GM21381 (cell line): ENCODE data around the gene NTN1.

Source experiments
- ATAC-seq: cut with Tn5 transposase; IDR thresholded peaks from one replicate; pipeline ENCODE4 v1.9.1; 2021; ENCODE audit warnings: mild to moderate bottlenecking, moderate library complexity; ENCODE audit not compliant: unreplicated experiment

The NTN1 gene

DNA sequence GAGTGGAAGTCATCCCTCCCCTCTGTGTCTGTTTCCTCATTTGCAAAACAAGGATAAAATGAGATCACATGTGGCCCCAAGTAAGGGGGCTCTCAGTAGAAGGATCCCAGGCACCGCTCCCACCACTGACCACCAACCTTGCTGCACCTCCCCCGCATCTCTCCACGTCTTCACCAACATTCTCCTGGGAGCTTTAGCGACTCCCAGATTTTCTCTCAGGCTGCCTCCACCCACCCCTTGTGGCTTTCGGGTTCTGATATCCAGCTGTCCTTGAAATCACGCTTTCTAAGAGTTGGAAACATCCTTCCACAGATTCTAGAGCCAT lies 16.4 kb upstream of the NTN1 start:
- ATAC-seq: no peak

DNA sequence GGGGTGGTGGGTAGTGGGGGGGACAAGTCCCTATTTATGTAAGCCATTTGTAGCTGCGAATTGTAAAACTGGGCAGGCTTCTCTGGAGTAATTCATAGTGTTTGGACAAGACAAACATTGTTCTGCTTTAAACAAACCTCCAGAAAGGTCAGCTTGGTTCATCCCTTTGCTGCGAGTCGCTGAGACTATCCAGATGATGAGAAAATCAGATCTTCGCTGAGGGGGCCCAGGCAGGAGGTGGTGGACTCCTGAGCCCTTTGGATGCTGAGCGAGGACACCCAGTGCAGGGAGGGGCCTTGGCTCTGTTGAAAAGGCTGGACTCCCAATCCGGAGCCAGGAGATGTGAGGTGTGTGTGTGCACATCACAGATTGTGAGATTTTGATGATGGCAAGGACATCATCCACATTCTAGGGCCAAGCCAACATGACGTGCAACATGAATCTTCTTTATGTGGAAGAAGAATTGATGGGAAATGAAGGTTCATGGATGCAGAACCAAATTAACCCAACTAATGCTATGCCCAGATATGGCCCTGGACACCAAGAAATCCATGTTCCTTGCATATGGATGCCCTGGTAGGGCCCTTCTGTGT lies 15.0 kb upstream of the NTN1 start:
- ATAC-seq: no peak

DNA sequence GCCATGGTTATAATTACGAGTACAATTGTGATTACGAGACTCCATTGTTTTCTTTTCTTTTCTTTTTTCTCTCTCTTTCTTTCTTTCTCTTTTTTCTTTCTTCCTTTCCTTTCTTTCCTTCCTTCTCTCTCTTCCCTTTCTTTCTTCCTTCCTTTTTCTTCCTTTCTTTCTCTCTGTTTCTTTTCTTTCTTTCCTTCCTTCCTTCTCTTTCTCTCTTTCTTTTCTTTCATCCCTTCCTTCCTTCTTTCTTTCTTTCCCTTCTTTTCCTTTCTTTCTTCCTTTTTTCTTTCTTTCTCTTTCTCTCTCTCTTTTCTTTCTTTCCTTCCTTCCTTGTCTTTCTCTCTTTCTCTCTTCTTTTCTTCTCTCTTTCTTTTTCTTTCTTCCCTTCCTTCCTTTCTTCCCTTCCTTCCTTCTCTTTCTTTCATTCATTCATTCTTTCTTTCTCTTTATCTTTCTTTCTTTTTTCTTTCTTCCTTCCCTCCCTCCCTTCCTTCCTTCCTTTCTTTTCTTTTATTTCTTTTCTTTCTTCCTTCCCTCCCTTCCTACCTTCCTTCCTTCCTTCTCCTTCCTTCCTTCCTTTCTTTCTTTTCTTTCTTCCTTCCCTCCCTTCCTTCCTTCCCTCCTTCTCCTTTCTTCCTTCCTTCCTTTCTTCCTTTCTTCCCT lies 14.1 kb upstream of the NTN1 start:
- no peak for ATAC-seq

DNA sequence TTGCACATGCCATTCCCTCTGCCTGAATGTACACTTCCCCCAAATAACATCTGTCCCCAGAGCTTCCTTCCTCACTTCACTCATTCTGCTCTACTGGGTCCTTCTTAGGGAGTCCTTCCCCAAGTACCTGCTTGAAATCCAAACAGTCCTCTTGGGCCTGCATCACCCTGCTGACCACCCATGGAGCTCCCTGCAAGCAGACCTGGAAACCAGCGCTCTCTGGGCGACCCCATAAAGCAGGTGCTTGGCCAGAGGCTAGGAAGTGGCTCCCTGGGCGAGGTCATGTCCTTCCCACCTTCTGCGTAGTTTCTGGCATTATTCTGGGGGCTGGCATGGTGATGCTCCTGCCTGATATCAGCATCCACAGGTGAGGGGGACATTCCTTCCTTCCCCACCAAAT lies 12.2 kb upstream of the NTN1 start:
- no peak for ATAC-seq

DNA sequence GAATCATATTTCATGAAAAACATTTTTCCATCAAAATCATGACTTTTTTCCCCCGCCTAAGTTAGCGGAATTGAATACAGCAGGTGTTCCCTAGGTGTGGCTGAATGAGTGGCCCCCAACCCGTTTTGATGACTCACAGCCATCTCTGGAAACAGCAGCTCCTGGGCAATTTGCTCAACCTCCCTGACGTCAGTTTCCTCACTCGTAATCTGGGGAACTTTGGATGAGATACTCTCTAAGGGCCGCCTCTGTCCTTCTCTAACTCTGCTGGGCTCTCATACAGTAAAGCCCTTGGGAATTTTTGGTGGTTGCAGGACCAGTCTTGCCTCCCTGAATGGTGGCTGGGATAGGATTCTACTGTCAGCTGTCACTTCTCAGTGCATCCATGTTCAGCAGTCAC lies 11.6 kb upstream of the NTN1 start:
- no peak for ATAC-seq

DNA sequence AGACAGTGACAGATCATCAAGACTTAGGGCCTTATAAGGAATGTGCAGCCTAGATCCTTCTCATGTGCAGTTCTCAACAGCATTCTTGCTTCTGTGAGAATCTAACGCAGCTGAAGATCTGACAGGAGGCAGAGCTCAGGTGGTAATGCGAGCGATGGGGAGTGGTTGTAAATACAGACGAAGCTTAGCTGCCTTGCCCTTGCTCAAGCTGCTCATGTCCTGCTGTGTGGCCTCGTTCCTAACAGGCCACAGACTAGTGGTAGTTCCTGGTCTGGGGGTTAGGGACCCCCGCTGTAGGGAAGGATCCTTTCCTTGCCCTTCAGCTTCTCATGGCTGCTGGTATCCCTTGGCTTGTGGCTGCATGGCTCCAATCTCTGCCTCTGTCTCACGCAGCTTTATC lies 10.3 kb upstream of the NTN1 start:
- ATAC-seq: no peak

DNA sequence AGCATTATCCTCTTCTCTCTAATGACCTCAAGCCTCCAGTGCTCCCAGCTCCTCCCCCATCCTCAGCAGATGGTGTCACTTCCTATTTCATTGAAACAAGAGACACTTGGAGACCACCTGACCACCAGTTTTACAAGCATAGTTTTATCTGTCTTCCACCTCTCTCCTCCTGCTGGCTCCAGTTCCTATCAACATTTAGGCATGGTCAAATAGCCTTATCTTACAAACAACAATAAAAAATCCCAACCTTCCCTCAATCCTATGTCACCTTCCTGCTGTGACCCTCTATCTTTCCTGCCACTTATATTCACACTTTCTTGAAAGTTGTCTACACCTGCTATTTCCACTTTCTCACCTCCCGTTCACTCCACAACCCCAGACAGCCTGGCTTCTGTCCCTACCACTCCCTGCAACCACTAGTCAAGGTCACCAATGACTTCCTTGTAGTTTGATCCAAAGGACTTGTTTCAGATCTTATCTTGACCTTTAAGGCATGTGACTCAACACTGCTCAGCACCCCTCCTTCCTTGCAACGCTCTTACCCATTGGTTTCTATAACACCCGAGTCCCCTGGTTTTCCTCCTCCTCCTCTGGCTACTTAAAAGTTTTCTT lies 4.3 kb upstream of the NTN1 start:
- no peak for ATAC-seq

DNA sequence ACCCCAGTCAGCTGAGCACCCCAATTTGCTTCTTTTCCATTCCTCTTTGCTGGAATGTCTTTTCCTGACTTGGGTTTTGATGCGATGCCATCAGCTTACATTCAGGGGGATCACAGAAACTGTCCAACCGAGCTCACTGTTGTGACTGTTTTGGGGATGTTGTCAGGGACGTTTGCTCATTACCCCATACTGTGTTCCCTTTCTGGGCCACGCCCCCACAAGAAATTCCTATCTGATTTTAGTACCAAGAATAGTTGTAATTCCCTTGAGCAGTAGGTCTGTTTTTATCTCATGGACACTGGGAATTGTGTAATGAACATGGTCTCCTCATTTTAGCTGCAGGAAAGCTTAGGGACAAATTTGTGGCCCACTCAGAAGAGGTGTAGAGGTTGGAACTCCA lies 2.6 kb upstream of the NTN1 start:
- no peak for ATAC-seq

DNA sequence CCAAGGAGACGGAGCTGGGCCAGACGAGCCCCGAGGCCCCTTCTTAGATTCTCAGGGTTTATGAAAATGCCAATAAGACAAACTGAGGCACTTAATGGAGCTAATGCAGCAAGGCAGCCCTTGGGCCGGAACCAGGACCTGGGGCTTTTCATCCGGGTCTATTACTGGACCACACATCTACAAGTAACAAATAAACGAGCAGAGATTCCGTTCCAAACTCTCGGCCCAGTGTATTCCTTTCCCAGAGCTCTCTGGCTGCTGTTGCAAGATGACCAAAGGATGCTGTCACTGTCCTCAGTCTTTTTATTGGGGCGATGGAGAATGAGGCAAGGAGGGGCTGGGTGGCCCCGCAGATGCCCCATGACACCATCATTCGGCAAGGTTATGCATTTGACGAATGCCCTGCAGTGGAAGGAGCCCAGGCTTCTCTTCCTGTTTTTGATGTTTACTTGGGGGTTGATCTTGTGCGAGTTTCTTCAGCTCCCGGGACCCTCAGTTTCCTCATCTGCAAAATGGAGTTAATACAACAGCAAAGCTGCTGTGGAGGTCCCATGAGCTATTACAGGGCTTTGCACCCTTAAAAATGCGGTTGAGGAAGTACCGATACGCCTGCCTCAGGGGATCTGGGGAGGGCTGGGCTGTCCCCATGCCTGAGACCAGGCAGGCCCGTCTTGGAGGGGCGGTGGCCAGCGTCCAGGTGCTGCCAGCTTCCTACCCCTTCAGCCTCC lies 1.1 kb upstream of the NTN1 start:
- no peak for ATAC-seq

DNA sequence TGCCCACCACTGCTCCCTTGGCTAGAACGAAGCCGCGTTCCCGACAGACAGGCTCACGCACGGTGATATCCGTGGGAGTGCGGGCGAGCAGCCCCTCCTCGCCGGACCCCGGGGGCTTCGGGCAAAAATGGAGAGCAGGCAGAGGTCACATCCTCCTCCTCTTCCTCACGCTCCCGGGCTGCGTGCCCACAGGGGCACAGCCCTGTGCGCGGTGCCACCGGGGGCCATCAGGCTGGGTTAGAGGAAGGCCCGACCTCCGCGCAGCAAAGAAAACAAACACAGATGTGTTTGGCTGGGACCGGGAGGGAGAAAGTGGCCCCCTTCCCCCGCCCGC lies 519 bp upstream of the NTN1 start:
- ATAC-seq: no peak

DNA sequence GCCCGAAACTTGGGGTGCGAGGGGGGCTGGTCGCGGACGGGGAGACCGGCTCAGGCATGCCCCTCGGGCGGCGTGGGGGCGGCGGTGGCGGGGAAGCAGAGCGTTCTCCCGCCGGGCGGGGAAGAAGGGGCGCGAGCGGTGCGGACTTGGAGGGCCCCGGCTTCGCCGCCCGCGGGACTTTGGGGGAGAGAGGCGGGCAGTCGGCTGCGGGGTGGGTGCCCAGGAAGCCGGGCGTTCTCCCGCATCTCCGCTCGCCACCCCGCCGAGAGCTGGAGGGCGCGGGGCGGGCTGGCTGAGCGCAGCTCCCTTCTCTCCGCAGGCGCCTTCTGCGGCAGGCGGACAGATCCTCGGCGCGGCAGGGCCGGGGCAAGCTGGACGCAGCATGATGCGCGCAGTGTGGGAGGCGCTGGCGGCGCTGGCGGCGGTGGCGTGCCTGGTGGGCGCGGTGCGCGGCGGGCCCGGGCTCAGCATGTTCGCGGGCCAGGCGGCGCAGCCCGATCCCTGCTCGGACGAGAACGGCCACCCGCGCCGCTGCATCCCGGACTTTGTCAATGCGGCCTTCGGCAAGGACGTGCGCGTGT lies 772 bp downstream of the NTN1 start:
- no peak for ATAC-seq

DNA sequence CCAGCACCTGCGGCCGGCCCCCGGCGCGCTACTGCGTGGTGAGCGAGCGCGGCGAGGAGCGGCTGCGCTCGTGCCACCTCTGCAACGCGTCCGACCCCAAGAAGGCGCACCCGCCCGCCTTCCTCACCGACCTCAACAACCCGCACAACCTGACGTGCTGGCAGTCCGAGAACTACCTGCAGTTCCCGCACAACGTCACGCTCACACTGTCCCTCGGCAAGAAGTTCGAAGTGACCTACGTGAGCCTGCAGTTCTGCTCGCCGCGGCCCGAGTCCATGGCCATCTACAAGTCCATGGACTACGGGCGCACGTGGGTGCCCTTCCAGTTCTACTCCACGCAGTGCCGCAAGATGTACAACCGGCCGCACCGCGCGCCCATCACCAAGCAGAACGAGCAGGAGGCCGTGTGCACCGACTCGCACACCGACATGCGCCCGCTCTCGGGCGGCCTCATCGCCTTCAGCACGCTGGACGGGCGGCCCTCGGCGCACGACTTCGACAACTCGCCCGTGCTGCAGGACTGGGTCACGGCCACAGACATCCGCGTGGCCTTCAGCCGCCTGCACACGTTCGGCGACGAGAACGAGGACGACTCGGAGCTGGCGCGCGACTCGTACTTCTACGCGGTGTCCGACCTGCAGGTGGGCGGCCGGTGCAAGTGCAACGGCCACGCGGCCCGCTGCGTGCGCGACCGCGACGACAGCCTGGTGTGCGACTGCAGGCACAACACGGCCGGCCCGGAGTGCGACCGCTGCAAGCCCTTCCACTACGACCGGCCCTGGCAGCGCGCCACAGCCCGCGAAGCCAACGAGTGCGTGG lies 1.5 kb downstream of the NTN1 start:
- ATAC-seq: no peak

DNA sequence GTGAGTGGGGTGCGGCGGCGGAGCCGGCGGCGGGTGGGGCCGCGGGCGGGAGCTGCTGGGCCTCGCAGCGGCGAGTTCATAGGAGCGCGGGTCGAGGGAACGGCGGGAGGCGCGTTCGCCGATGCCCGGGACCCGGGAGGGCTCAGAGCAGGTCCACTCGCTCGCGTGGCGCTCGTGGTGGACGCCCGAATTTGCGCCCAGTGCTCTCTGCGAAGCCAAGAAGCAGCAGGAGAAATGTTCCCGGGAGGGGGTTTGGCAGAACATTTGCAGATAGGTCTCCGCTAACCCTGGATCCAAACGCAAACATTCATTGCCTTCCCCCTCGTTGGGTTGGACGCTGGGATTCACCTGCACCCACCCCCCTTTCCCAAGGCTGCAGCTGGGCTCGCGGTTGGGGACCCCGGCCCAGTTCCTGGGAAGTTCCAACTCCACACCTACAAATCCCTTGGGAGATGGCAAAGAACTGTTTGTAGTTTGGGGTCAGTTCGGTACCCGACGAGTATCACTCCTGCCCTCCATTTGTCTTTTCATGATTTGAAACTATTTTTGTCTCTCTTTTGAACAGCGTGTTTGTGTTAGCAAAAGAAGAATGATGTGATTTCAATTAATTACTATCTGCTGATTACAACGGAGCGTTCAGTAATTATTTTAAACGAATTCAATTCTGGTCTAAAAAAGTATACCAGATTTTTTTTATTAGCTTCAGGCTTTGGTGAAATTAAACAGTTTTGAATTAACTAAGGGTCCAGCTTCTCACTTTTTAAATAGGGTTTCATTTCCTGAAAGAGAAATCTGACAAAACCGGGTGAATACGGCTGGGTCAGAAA lies 2.3 kb downstream of the NTN1 start:
- no peak for ATAC-seq

DNA sequence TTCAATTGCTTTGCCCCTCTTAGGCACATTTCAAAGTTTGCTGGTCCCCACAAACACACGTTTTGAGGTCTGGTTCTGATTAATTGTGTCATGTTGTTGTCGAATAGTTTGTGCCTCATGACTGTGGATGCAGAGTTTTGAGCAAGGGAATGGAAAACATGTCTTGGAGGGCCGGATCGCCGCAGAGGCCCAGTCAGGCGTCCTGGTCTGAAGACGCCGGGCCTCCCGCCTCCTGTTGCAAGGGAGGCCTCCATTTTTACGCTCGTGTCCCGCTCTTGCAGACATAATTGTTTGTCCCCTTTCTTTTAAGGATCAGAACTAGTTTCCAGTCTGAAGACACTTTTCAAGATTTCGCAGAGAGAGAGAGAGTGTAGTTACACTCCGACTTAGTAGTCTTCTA lies 3.2 kb downstream of the NTN1 start:
- ATAC-seq: no peak

DNA sequence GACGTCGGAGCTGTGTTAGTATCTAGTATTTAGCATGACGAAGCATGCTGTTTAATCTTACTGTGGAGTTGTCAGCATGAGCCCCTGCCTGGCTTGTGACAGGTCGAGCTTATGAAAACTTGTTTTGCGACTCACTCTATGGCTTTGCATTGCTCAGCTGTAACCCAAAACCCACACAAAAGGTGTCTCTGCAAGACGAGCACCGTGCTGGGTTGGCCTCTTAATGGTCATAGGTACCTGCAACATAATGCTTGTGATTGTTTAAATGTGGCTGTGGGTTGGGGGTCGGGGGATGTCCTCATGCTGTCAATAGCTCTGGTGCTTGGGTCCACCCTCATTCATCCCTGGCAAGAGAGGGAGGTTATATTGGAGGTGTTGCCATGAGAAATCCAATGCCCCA lies 5.4 kb downstream of the NTN1 start:
- ATAC-seq: no peak

DNA sequence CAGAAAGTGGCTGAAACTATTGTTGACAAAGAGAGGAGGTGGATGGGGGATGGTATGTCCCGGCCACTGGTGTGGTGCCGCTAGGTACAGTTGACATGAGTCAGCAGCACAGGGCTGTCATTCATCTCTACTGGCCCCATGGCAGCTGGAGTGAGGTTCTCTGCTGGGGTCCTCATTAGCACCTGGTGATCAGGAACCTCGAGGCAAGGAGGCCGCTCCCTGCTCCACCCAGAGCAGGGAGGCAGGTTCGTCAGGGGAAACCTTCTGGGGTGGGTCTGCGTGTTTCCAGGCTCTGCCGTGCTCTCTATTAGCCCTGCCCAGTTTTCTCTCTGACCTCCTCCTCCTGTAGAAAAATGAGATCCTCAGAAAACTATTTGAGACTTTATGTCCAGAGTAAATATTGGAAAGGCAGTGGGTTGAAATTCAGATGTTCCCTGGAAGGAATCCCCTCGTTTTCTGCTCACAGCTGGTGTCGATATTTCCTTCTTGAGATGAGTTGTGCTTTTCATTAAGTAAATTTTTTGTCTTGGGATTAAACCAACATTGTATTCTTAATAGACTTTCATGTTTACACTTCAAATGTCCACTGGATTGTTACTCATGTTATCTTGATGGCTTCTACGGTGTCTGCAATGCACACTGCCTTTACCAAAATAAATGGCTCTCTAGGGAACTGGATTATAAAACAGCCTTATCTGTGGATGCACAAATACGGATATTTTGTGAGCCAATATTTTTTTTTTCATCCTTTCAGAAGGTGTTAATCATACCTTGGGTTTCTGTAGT lies 7.1 kb downstream of the NTN1 start:
- ATAC-seq: no peak

DNA sequence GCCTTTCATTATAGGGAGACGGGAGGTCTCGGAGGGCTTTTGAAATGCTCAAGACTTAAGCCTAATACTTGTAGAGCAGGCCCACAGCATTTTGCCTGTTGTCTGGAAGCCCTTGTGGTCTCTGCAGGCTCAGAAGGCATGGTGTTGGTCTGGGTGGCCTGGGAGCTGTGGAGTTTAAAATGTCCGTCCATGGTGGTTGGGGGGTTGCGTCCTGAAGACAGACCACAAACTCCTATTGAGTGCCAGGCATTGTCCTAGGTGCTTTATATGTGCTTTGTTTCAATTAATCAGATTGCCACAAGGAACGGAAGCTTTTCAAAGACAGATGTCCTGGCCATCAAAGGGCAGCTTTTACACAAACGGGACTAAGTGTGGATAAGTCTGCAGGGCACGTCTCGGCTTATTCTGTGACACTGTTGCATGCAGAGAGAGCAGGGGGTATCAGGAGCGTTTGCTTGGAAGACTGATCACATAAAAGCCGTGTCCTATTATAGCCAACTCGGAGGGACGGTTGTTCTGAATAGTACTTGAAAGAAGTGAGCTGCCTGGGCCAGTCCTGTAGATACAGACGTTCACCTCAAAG lies 7.8 kb downstream of the NTN1 start:
- no peak for ATAC-seq

DNA sequence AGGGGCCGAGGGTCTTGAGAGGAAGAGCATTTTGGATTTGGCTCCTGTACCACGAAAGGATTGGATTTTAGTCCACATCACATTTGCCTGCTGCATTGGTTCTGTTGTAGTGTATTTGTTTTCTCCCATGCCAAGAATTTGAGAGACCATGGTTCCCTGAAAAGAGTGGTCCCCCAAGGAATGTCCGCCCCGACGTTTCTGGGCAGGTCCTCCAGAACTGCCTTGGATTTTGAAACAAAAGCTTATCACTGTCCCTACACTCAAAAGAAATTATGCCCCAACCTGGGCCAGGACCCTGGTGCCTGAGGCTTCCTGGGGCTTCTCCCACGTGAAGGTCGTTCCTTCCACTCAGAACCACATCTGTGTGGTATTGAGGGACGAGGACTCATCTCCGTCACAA lies 10.8 kb downstream of the NTN1 start:
- ATAC-seq: no peak

DNA sequence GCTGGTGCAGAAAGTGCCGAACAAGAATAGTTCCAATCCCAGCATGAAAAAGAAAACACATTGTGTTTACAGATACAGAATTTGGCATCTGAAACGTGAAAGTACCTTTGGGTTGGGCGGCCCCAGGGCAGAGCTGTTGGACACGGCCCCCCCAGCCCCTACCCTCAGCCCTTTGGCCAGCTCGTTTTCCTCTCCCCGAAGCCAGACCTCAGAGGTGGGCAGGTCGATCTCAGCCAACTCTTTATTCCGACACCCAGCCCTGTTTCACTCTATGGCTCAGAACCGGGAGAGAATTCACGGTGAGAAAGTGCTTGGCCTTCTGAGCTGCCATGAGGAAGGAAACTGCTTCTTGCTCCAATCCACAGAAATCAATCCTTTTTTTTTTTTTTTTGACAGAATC lies 11.3 kb downstream of the NTN1 start:
- no peak for ATAC-seq
